CD4-positive, alpha-beta T cell (primary cell): ENCODE measurements around the gene LAMA3. TPM values are rescaled to one million over a fixed set of nuclear protein-coding genes. Genes with fewer than 3 reads are reported as not detected.

ENCODE experiments used
- ATAC-seq: fragments of 200-7000 bp; cut with Tn5 transposase; one replicate; pipeline ENCODE4 v1.10.0; 2022; ENCODE audit warnings: mild to moderate bottlenecking; ENCODE audit not compliant: poor library complexity
- CTCF ChIA-PET: fragments of 350-600 bp; sonication (Branson Sonifier 250); formaldehyde crosslinking; loops from one replicate; lab custom pipeline; 2021; ENCODE audit warnings: antibody characterized with exemption, inconsistent platforms; lab: Charles Lee
- POLR2A ChIA-PET: fragments of 350-600 bp; sonication (Branson Sonifier 250); formaldehyde crosslinking; loops from one replicate; lab custom pipeline; 2021; ENCODE audit warnings: antibody characterized with exemption, inconsistent platforms; lab: Charles Lee
- DNase-seq, 14 experiments: peaks; one replicate each; pipeline ENCODE4 v3.0.0-alpha.2; 2013 to 2020; ENCODE audit warnings: mixed read lengths in 2 of 14
- H3K27ac ChIP-seq, 2 donors: one replicate each; pipeline versions ENCODE4 v1.5.1 to v1.7.0; 2013; ENCODE audit warnings: low read length in 2 of 2, low read depth in 1 of 2, mild to moderate bottlenecking in 1 of 2
- H3K27me3 ChIP-seq, 2 experiments: 1 replicate in 1 of 2; 2 replicates in 1 of 2; pipeline versions ENCODE4 v1.6.1 to v1.7.0; 2013; ENCODE audit warnings: low read length in 2 of 2, control low read depth in 1 of 2, mild to moderate bottlenecking in 1 of 2, moderate library complexity in 1 of 2; ENCODE audit not compliant: insufficient read depth in 2 of 2, control insufficient read depth in 1 of 2
- H3K36me3 ChIP-seq: one replicate; pipeline ENCODE4 v1.6.1; 2013; ENCODE audit warnings: low read length, control low read depth; ENCODE audit not compliant: insufficient read depth
- H3K4me1 ChIP-seq: one replicate; pipeline ENCODE4 v1.6.1; 2013; ENCODE audit warnings: low read length, control low read depth; ENCODE audit not compliant: insufficient read depth
- H3K4me3 ChIP-seq: one replicate; pipeline ENCODE4 v1.5.1; 2013; ENCODE audit warnings: mild to moderate bottlenecking, low read length, moderate library complexity
- H3K9me3 ChIP-seq, 2 experiments: 1 replicate in 1 of 2; 2 replicates in 1 of 2; pipeline versions ENCODE4 v1.6.1 to v1.7.0; 2013; ENCODE audit warnings: low read length in 2 of 2, mild to moderate bottlenecking in 2 of 2, control low read depth in 1 of 2, moderate library complexity in 1 of 2; ENCODE audit not compliant: control insufficient read depth in 1 of 2, insufficient read depth in 1 of 2
- H3K27ac Mint-ChIP-seq: one replicate; pipeline ENCODE4 v1.8.0; 2020; ENCODE audit warnings: mixed read lengths
- H3K27me3 Mint-ChIP-seq: one replicate; pipeline ENCODE4 v1.8.0; 2021; ENCODE audit warnings: mixed read lengths
- H3K36me3 Mint-ChIP-seq: one replicate; pipeline ENCODE4 v1.8.0; 2021; ENCODE audit warnings: low read depth, mixed read lengths
- H3K4me1 Mint-ChIP-seq: one replicate; pipeline ENCODE4 v1.8.0; 2021; ENCODE audit warnings: low read depth, mixed read lengths
- H3K4me3 Mint-ChIP-seq: one replicate; pipeline ENCODE4 v1.8.0; 2020; ENCODE audit warnings: mild to moderate bottlenecking, mixed read lengths
- H3K9me3 Mint-ChIP-seq: one replicate; pipeline ENCODE4 v1.8.0; 2020; ENCODE audit warnings: mixed read lengths
- intact Hi-C, 2 experiments: fragments of 100-400 bp; cut with DNase I in 1 of 2; cut with micrococcal nuclease in 1 of 2; formaldehyde crosslinking; loops; one replicate each; pipeline versions ENCODE4 v1.15.1 to v1.9.0; 2023 to 2025; cut with DNase I, micrococcal nuclease
- total RNA-seq, 174 experiments: library from RNA in 2 of 174; stranded (reverse) in 2 of 174; gene quantifications; one replicate each; pipeline ENCODE4 v1.2.3 and lab custom pipeline; 2021 to 2026
- TF ChIP-seq, protein P1 (sequence below): fragments of 200-600 bp; IDR thresholded peaks from one replicate; pipeline ENCODE4 v1.8.0; 2022; ENCODE audit warnings: antibody characterized with exemption, mild to moderate bottlenecking

The LAMA3 gene
- total RNA-seq, 2 experiments from 2014 or later = 0.19 TPM; not detected in 1

- no peaks in the 10 kb centered on the region for H3K9me3 Mint-ChIP-seq
- CTCF ChIA-PET = interaction anchor here (1.4 kb wide), 1 partner anchor 35 kb away, joined by 4 read pairs; no protein-coding TSS in a partner anchor
Measured at GRCh38 chr18:23883277-23883790, 194.1 kb downstream of the LAMA3 start.

GRCh38 chr18:23884681-23885375, 195.6 kb downstream of the LAMA3 start:
- ChIA-PET POLR2A (no interaction called here), CTCF (interaction anchor here (1.2 kb wide), 1 partner anchor 34 kb away, joined by 5 read pairs; no protein-coding TSS in a partner anchor)
- Histone ChIP-seq H3K4me1 (peaks cover 21% of the 10 kb centered on the region), H3K27me3 (no peaks in the 10 kb centered on the region), H3K9me3 (no peaks in the 10 kb centered on the region), H3K36me3 (no peaks in the 10 kb centered on the region), H3K27ac (no peak overlapping the region), H3K4me3 (no peak overlapping the region)
- H3K27me3 Mint-ChIP-seq = no peaks in the 10 kb centered on the region
- DNase-seq (no peak), ATAC-seq (no peak)
- intact Hi-C loops = no loop called here
- peaks cover 29% of the 10 kb centered on the region for H3K4me1 Mint-ChIP-seq
- H3K9me3 Mint-ChIP-seq = no peaks in the 10 kb centered on the region
- H3K27ac Mint-ChIP-seq = no peak overlapping the region
- H3K4me3 Mint-ChIP-seq = no peak overlapping the region
- TF ChIP-seq, protein P1, sequence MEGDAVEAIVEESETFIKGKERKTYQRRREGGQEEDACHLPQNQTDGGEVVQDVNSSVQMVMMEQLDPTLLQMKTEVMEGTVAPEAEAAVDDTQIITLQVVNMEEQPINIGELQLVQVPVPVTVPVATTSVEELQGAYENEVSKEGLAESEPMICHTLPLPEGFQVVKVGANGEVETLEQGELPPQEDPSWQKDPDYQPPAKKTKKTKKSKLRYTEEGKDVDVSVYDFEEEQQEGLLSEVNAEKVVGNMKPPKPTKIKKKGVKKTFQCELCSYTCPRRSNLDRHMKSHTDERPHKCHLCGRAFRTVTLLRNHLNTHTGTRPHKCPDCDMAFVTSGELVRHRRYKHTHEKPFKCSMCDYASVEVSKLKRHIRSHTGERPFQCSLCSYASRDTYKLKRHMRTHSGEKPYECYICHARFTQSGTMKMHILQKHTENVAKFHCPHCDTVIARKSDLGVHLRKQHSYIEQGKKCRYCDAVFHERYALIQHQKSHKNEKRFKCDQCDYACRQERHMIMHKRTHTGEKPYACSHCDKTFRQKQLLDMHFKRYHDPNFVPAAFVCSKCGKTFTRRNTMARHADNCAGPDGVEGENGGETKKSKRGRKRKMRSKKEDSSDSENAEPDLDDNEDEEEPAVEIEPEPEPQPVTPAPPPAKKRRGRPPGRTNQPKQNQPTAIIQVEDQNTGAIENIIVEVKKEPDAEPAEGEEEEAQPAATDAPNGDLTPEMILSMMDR = no peak
- H3K36me3 Mint-ChIP-seq = no peaks in the 10 kb centered on the region

More at GRCh38 chr18:23883277-23883790, 194.1 kb downstream of the LAMA3 start:
- Histone ChIP-seq H3K27me3 (no peaks in the 10 kb centered on the region), H3K4me3 (no peak overlapping the region), H3K4me1 (peaks cover 21% of the 10 kb centered on the region), H3K27ac (no peak overlapping the region), H3K9me3 (no peaks in the 10 kb centered on the region), H3K36me3 (no peaks in the 10 kb centered on the region)
- intact Hi-C loops = no loop called here
- ATAC-seq = no peak
- H3K4me3 Mint-ChIP-seq = no peak overlapping the region
- POLR2A ChIA-PET = interaction anchor here (0.6 kb wide), 1 partner anchor 189 kb away, joined by 5 read pairs; no protein-coding TSS in a partner anchor
- H3K27me3 Mint-ChIP-seq = no peaks in the 10 kb centered on the region
- TF ChIP-seq, protein P1 = no peak
- peaks cover 29% of the 10 kb centered on the region for H3K4me1 Mint-ChIP-seq
- no peaks in the 10 kb centered on the region for H3K36me3 Mint-ChIP-seq
- no peak for DNase-seq
- H3K27ac Mint-ChIP-seq = no peak overlapping the region

- H3K27ac Mint-ChIP-seq = peak overlapping the region; percentile 3
- Histone ChIP-seq H3K27me3 (no peaks in the 10 kb centered on the region), H3K36me3 (no peaks in the 10 kb centered on the region), H3K4me1 (peaks cover 21% of the 10 kb centered on the region), H3K9me3 (no peaks in the 10 kb centered on the region), H3K4me3 (no peak overlapping the region), H3K27ac (no peak overlapping the region)
- H3K36me3 Mint-ChIP-seq = no peaks in the 10 kb centered on the region
- intact Hi-C loops = no loop called here
- CTCF ChIA-PET = interaction anchor here (1.2 kb wide), 1 partner anchor 33 kb away, joined by 5 read pairs; no protein-coding TSS in a partner anchor
- H3K4me3 Mint-ChIP-seq = peak overlapping the region; percentile 0
- peaks cover 29% of the 10 kb centered on the region for H3K4me1 Mint-ChIP-seq
- POLR2A ChIA-PET = interaction anchor here (0.8 to 1.0 kb wide), 2 partner anchors 14 to 152 kb away, joined by 3 to 4 read pairs; no protein-coding TSS in a partner anchor
- H3K27me3 Mint-ChIP-seq = no peaks in the 10 kb centered on the region
- peak in 3 of 14 experiments; percentile 27 to 63 (median 27) for DNase-seq
- peak; percentile 52 for ATAC-seq
- TF ChIP-seq, protein P1 = no peak
- no peaks in the 10 kb centered on the region for H3K9me3 Mint-ChIP-seq
Measured at GRCh38 chr18:23885750-23886149, 196.5 kb downstream of the LAMA3 start.
